Uterus (tissue), 2 donors: ENCODE results near the gene SAP25.

Experiments
- CTCF ChIP-seq, 4 experiments: fragments of 200-600 bp in 2 of 4; fragments of 450-650 bp in 2 of 4; sonication (generic) in 2 of 4; IDR thresholded peaks; one replicate each; pipeline ENCODE4 v1.5.1; 2016 to 2019; ENCODE audit warnings: antibody characterized with exemption in 4 of 4, mild to moderate bottlenecking in 2 of 4, moderate library complexity in 1 of 4
- POLR2A ChIP-seq, 2 donors: fragments of 450-650 bp; IDR thresholded peaks; one replicate each; pipeline ENCODE4 v1.6.1; 2016; ENCODE audit warnings: antibody characterized with exemption in 2 of 2, mild to moderate bottlenecking in 1 of 2, moderate library complexity in 1 of 2

GRCh38 chr7:100584054-100584682 lies 10.5 kb upstream of the SAP25 start:
- TF ChIP-seq CTCF (IDR thresholded peaks at IDR 0.05) (no peak), POLR2A (IDR thresholded peaks at IDR 0.05) (no peak)
